Activated naive CD4-positive, alpha-beta T cell treated with anti-CD3 and anti-CD28 coated beads for 36 hours (primary cell): Measurements from ENCODE around the gene NUP160. TPM values are rescaled to one million over a fixed set of nuclear protein-coding genes. Genes with fewer than 3 reads are reported as not detected.
"Not testable (repeated sequence)": the region's sequence is repeated elsewhere in the genome, so short reads cannot be mapped to it uniquely, and the experiment has no call there.

Source experiments
- CTCF ChIA-PET: fragments of 350-600 bp; sonication (Branson Sonifier 250); formaldehyde crosslinking; loops from one replicate; lab custom pipeline; 2021; ENCODE audit warnings: antibody characterized with exemption; lab: Charles Lee
- DNase-seq: peaks from one replicate; pipeline ENCODE4 v3.0.0-alpha.2; 2020
- H3K27ac Mint-ChIP-seq: one replicate; pipeline ENCODE4 v1.8.0; 2021; ENCODE audit warnings: mild to moderate bottlenecking, mixed read lengths
- H3K27me3 Mint-ChIP-seq: one replicate; pipeline ENCODE4 v1.8.0; 2021; ENCODE audit warnings: low read depth, mixed read lengths
- H3K36me3 Mint-ChIP-seq: one replicate; pipeline ENCODE4 v1.8.0; 2021; ENCODE audit warnings: low read depth, mixed read lengths
- H3K4me1 Mint-ChIP-seq: one replicate; pipeline ENCODE4 v1.8.0; 2021; ENCODE audit warnings: low read depth, mixed read lengths
- H3K4me3 Mint-ChIP-seq: one replicate; pipeline ENCODE4 v1.8.0; 2021; ENCODE audit warnings: mild to moderate bottlenecking, moderate library complexity, mixed read lengths
- H3K9me3 Mint-ChIP-seq: one replicate; pipeline ENCODE4 v1.8.0; 2021; ENCODE audit warnings: mixed read lengths
- intact Hi-C: fragments of 100-400 bp; cut with micrococcal nuclease; formaldehyde crosslinking; loops from one replicate; pipeline ENCODE4 v1.15.1; 2023
- total RNA-seq, 2 experiments: library from RNA; stranded (reverse); gene quantifications; one replicate each; pipeline ENCODE4 v1.2.3, GENCODE V29; 2021

The NUP160 gene
- 10 to 100 TPM; 64.7 to 64.8 TPM for total RNA-seq

GRCh38 chr11:47847892-47848699 lies at the start of gene NUP160:
Gene NUP160 (minus strand): TSS chr11:47848350. CDS start chr11:47848318, 32 bp downstream.
- CTCF ChIA-PET: interaction anchor here (0.7 kb wide), 1 partner anchor 133 kb away, joined by 4 read pairs; the partner anchor contains the start of gene AGBL2
- Mint-ChIP-seq H3K27me3 (no peaks in the 10 kb centered on the region), H3K4me3 (peak within 1 kb of the TSS; percentile 93), H3K36me3 (peaks cover 20% of the 10 kb centered on the region), H3K9me3 (no peaks in the 10 kb centered on the region), H3K27ac (peak within 1 kb of the TSS; percentile 92), H3K4me1 (peaks cover 47% of the 10 kb centered on the region)
- DNase-seq: peak; percentile 92
- intact Hi-C loops: loop anchor here (1.0 to 5.0 kb wide), 12 partner anchors 38 to 1148 kb away; partner anchors contain the start of genes ARFGAP2, ARHGAP1, DDB2 and FNBP4

- no peaks in the 10 kb centered on the region for H3K36me3 Mint-ChIP-seq
Measured at GRCh38 chr11:47896199-47896598, 48.0 kb upstream of the NUP160 start.

GRCh38 chr11:47895035-47895434 lies 46.9 kb upstream of the NUP160 start:
- CTCF ChIA-PET: interaction anchor here (0.6 kb wide), 1 partner anchor 39 kb away, joined by 3 read pairs; no protein-coding TSS in a partner anchor
- Mint-ChIP-seq H3K36me3 (no peaks in the 10 kb centered on the region), H3K27me3 (no peaks in the 10 kb centered on the region), H3K4me3 (no peak overlapping the region), H3K4me1 (peaks cover 8% of the 10 kb centered on the region), H3K9me3 (peaks cover 1% of the 10 kb centered on the region), H3K27ac (no peak overlapping the region)
- intact Hi-C loops: no loop called here
- no peak for DNase-seq

More at GRCh38 chr11:47896199-47896598, 48.0 kb upstream of the NUP160 start:
- Mint-ChIP-seq H3K4me3 (no peak overlapping the region), H3K4me1 (peaks cover 7% of the 10 kb centered on the region), H3K9me3 (peaks cover 1% of the 10 kb centered on the region), H3K27me3 (no peaks in the 10 kb centered on the region), H3K27ac (no peak overlapping the region)
- intact Hi-C loops: no loop called here
- no peak for DNase-seq
- CTCF ChIA-PET: no interaction called here

- CTCF ChIA-PET, H3K36me3 Mint-ChIP-seq, H3K27ac Mint-ChIP-seq, DNase-seq, H3K4me3 Mint-ChIP-seq, H3K27me3 Mint-ChIP-seq, intact Hi-C loops, H3K9me3 Mint-ChIP-seq: not testable (repeated sequence)
- peaks cover 24% of the 10 kb centered on the region for H3K4me1 Mint-ChIP-seq
Measured at GRCh38 chr11:47892546-47893276, 44.6 kb upstream of the NUP160 start.

GRCh38 chr11:47891886-47892285 lies 43.7 kb upstream of the NUP160 start:
- Mint-ChIP-seq H3K27ac (no peak overlapping the region), H3K36me3 (no peaks in the 10 kb centered on the region), H3K4me3 (no peak overlapping the region), H3K9me3 (peaks cover 1% of the 10 kb centered on the region), H3K27me3 (no peaks in the 10 kb centered on the region), H3K4me1 (peaks cover 30% of the 10 kb centered on the region)
- intact Hi-C loops: no loop called here
- DNase-seq: no peak
- CTCF ChIA-PET: no interaction called here

- Mint-ChIP-seq H3K4me3 (no peak overlapping the region), H3K9me3 (no peaks in the 10 kb centered on the region), H3K36me3 (no peaks in the 10 kb centered on the region), H3K27ac (no peak overlapping the region), H3K27me3 (no peaks in the 10 kb centered on the region), H3K4me1 (peaks cover 43% of the 10 kb centered on the region)
- DNase-seq: no peak
- CTCF ChIA-PET: interaction anchor here (1.0 kb wide), 1 partner anchor 26 kb away, joined by 4 read pairs; no protein-coding TSS in a partner anchor
- intact Hi-C loops: no loop called here
Measured at GRCh38 chr11:47889714-47890441, 41.7 kb upstream of the NUP160 start.

- Mint-ChIP-seq H3K4me3 (no peak overlapping the region), H3K36me3 (no peaks in the 10 kb centered on the region), H3K4me1 (peaks cover 51% of the 10 kb centered on the region), H3K9me3 (no peaks in the 10 kb centered on the region), H3K27me3 (no peaks in the 10 kb centered on the region), H3K27ac (no peak overlapping the region)
- CTCF ChIA-PET: interaction anchor here (1.1 kb wide), 1 partner anchor 45 kb away, joined by 3 read pairs; no protein-coding TSS in a partner anchor
- DNase-seq: no peak
- intact Hi-C loops: loop anchor here (2.0 kb wide), 1 partner anchor 23 kb away; no protein-coding TSS in a partner anchor
Measured at GRCh38 chr11:47887910-47888569, 39.9 kb upstream of the NUP160 start.

GRCh38 chr11:47886096-47886495 lies 37.9 kb upstream of the NUP160 start:
- H3K9me3 Mint-ChIP-seq: no peaks in the 10 kb centered on the region
- peaks cover 51% of the 10 kb centered on the region for H3K4me1 Mint-ChIP-seq
- no peaks in the 10 kb centered on the region for H3K36me3 Mint-ChIP-seq
- H3K4me3 Mint-ChIP-seq: no peak overlapping the region
- peak overlapping the region; percentile 75 for H3K27ac Mint-ChIP-seq
- peak; percentile 52 for DNase-seq
- H3K27me3 Mint-ChIP-seq: no peaks in the 10 kb centered on the region
- CTCF ChIA-PET: no interaction called here
- intact Hi-C loops: loop anchor here (1.0 to 2.0 kb wide), 2 partner anchors 21 to 38 kb away; partner anchors contain the start of gene NUP160

GRCh38 chr11:47882437-47882836 lies 34.3 kb upstream of the NUP160 start:
- intact Hi-C loops: not testable (repeated sequence)
- CTCF ChIA-PET: interaction anchor here (0.7 kb wide), 1 partner anchor 13 kb away, joined by 7 read pairs; no protein-coding TSS in a partner anchor

GRCh38 chr11:47881145-47881544 lies 33.0 kb upstream of the NUP160 start:
- H3K9me3 Mint-ChIP-seq: peaks cover 10% of the 10 kb centered on the region
- intact Hi-C loops: no loop called here
- H3K27me3 Mint-ChIP-seq: no peaks in the 10 kb centered on the region
- H3K36me3 Mint-ChIP-seq: no peaks in the 10 kb centered on the region
- CTCF ChIA-PET: interaction anchor here (1.0 kb wide), 1 partner anchor 20 kb away, joined by 3 read pairs; no protein-coding TSS in a partner anchor
- H3K4me1 Mint-ChIP-seq: peaks cover 18% of the 10 kb centered on the region
- H3K4me3 Mint-ChIP-seq: no peak overlapping the region
- no peak overlapping the region for H3K27ac Mint-ChIP-seq
- DNase-seq: no peak

More at GRCh38 chr11:47882437-47882836, 34.3 kb upstream of the NUP160 start:
- not testable (repeated sequence) for H3K36me3 Mint-ChIP-seq, H3K4me3 Mint-ChIP-seq, H3K27me3 Mint-ChIP-seq, H3K9me3 Mint-ChIP-seq, DNase-seq, H3K27ac Mint-ChIP-seq
- peaks cover 24% of the 10 kb centered on the region for H3K4me1 Mint-ChIP-seq
